Upper lobe of left lung (tissue), 6 donors: ENCODE results near the gene CFAP69. TPM values are rescaled to one million over a fixed set of nuclear protein-coding genes. Genes with fewer than 3 reads are reported as not detected.

ENCODE experiments used
- ATAC-seq, 2 donors: fragments of 200-7000 bp; cut with Tn5 transposase; one replicate each; pipeline ENCODE4 v1.9.1; 2022; ENCODE audit warnings: mild to moderate bottlenecking in 2 of 2, moderate library complexity in 2 of 2; ENCODE audit not compliant: low FRiP score in 2 of 2
- DNase-seq, 2 donors: peaks; one replicate each; pipeline ENCODE4 v3.0.0-alpha.2; 2019 to 2020
- H3K27ac ChIP-seq, 4 donors: fragments of 200-600 bp; sonication (generic); one replicate each; pipeline ENCODE4 v1.5.1; 2016 to 2019
- H3K27me3 ChIP-seq, 4 donors: fragments of 200-600 bp; sonication (generic); one replicate each; pipeline ENCODE4 v1.5.1; 2017 to 2019
- H3K36me3 ChIP-seq, 4 donors: fragments of 200-600 bp; sonication (generic); one replicate each; pipeline ENCODE4 v1.5.1; 2016 to 2019
- H3K4me1 ChIP-seq, 4 donors: fragments of 200-600 bp; sonication (generic); one replicate each; pipeline ENCODE4 v1.5.1; 2018 to 2019
- H3K4me3 ChIP-seq, 4 donors: fragments of 200-600 bp; sonication (generic); one replicate each; pipeline ENCODE4 v1.5.1; 2017 to 2019; ENCODE audit warnings: mild to moderate bottlenecking in 2 of 4, moderate library complexity in 1 of 4
- H3K9me3 ChIP-seq, 4 donors: fragments of 200-600 bp; sonication (generic); one replicate each; pipeline ENCODE4 v1.5.1; 2018 to 2019
- CTCF ChIP-seq, 6 experiments: fragments of 450-650 bp in 4 of 6; fragments of 200-600 bp in 2 of 6; sonication (generic) in 2 of 6; IDR thresholded peaks; one replicate each; pipeline ENCODE4 v1.5.1; 2016 to 2019; ENCODE audit warnings: antibody characterized with exemption in 6 of 6
- EP300 ChIP-seq, 4 donors: sonication (generic); formaldehyde crosslinking; IDR thresholded peaks; one replicate each; pipeline ENCODE4 v1.5.1; 2017; ENCODE audit warnings: antibody characterized with exemption in 4 of 4, control low read depth in 2 of 4
- POLR2A ChIP-seq, 4 donors: fragments of 450-650 bp; IDR thresholded peaks; one replicate each; pipeline ENCODE4 v1.5.1; 2016 to 2017; ENCODE audit warnings: antibody characterized with exemption in 4 of 4, mild to moderate bottlenecking in 2 of 4
- POLR2AphosphoS5 ChIP-seq, 2 donors: sonication (generic); formaldehyde crosslinking; IDR thresholded peaks; one replicate each; pipeline ENCODE4 v1.5.1; 2017; ENCODE audit warnings: antibody characterized with exemption in 2 of 2
- WGBS, 2 donors: methylation state at CpG; one replicate each; pipeline ENCODE4 v1.1.5; 2017 to 2018; 5-methylcytosine and 5-hydroxymethylcytosine counted together
- total RNA-seq, 6 donors: library from RNA; depleted of rRNA in 4 of 6; stranded (reverse); fragments of >200 nt in 4 of 6; gene quantifications; one replicate each; pipeline versions ENCODE4 v1.1.0 to v1.2.1, GENCODE V29; 2016 to 2021
- donor health status: DM: no; HTN: no; CAD: no; lungs with moderate emphysema.
- donor health status: DM: no; HTN: yes; CAD: no; lungs with severe emphysema.

Gene CFAP69
- total RNA-seq, 6 donors from 2014 or later, result 3.4 to 34.9 (median 6.9) TPM

DNA sequence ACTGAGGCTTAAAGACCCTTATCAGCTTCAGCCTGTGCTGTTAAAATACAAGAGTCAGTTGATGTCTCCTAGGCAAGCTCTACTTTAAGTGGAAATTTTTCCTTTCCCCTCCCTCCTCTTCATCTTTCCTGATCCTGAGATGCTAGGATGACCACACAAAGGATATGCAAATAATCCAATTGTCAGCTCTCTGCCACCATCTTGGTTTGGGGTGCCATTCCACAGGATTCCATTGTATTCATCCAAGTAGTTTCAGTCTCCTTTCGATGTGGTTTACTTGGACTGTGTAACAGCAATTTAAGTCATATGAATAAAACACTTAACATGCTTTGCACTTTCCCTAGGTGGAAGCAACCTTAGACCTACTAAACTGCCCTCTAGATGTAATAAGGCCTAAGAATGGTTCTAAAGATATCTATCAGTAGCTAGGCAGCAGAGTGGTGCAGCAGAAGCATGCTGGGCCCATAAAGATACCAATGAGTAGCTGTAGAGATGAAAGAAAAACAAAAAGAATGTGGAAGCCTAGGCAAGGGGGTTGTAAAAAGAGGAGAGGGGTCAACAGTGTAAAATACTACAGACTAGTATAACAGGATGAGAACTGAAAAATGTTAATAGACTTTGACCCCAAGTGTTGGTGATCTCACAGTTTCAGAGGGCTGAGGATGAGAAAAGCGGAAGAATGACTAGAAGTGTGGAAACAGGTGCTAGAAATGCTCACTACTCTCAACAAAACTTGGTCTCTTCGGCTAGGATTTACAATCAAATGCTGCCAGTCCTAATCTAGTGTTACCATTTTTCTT, 2.4 kb upstream of the CFAP69 start:
- H3K27ac ChIP-seq, result no peak overlapping the region
- H3K36me3 ChIP-seq, result no peaks in the 10 kb centered on the region
- TF ChIP-seq POLR2A (IDR thresholded peaks at IDR 0.05), result no peak
- no peak for TF ChIP-seq EP300 (IDR thresholded peaks at IDR 0.05)
- TF ChIP-seq POLR2AphosphoS5 (IDR thresholded peaks at IDR 0.05), result no peak
- TF ChIP-seq CTCF (IDR thresholded peaks at IDR 0.05), result no peak
- no peak overlapping the region for H3K4me3 ChIP-seq
- WGBS, 2 donors, result 87 to 88% methylated on average over 3 of the region's 3 CpGs
- peaks cover 0 to 4% (median 0%) of the 10 kb centered on the region in 4 donors for H3K27me3 ChIP-seq
- no peak for DNase-seq
- peaks cover 5 to 21% (median 13%) of the 10 kb centered on the region in 4 donors for H3K4me1 ChIP-seq
- no peak for ATAC-seq
- no peaks in the 10 kb centered on the region for H3K9me3 ChIP-seq

DNA sequence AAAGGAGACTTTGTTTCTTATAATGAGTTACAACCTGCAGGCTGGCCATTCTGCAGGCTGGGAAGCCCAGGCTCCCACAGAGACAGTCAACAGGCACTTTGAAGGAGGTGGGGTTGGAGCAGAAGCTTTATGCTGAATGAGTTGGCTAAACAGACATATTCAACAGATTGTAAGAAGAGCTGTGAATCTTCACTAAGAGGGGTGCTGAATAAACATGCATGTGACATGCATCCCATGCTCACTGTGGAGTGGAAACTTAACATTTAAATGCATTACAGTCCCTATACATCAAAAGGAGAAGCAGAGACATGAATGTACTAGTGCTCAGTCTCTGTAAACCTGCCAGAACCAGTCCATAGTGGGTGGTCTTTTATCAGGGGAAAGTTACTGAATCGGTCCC, 1.4 kb upstream of the CFAP69 start:
- H3K36me3 ChIP-seq, result no peaks in the 10 kb centered on the region
- no peak overlapping the region for H3K27ac ChIP-seq
- no peak for ATAC-seq
- H3K4me3 ChIP-seq, result no peak overlapping the region
- 35 to 47% methylated on average over 1 of the region's 1 CpG for WGBS, 2 donors
- peaks cover 5 to 21% (median 13%) of the 10 kb centered on the region in 4 donors for H3K4me1 ChIP-seq
- no peaks in the 10 kb centered on the region for H3K9me3 ChIP-seq
- no peak for DNase-seq
- peaks cover 0 to 4% (median 0%) of the 10 kb centered on the region in 4 donors for H3K27me3 ChIP-seq
- TF ChIP-seq EP300 (IDR thresholded peaks at IDR 0.05) (no peak), POLR2AphosphoS5 (IDR thresholded peaks at IDR 0.05) (no peak), CTCF (IDR thresholded peaks at IDR 0.05) (no peak), POLR2A (IDR thresholded peaks at IDR 0.05) (no peak)

DNA sequence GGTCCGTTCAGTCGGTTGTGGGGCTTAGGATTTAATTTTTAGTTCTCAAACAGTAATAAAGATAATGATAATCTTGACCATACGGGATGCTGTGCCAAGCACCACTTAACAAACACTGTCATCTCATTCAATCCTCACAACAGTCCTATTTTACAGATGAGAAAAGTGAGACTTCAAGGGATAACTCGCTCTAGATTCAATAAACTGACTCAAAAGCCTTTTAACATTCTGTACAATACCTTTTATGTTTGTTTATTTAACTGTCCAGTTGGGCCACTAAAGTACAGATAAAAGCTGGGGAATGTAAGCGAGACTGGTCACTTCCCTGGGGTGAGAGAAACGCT, 437 bp upstream of the CFAP69 start:
- Histone ChIP-seq H3K27me3 (peaks cover 0 to 4% (median 0%) of the 10 kb centered on the region in 4 donors), H3K4me1 (peaks cover 5 to 21% (median 13%) of the 10 kb centered on the region in 4 donors), H3K4me3 (peak overlapping the region; percentile 70 to 98 (median 86)), H3K9me3 (no peaks in the 10 kb centered on the region), H3K36me3 (no peaks in the 10 kb centered on the region), H3K27ac (peak overlapping the region in 2 of 4 donors; percentile 68 to 82)
- DNase-seq, result no peak
- TF ChIP-seq POLR2AphosphoS5 (IDR thresholded peaks at IDR 0.05) (no peak), POLR2A (IDR thresholded peaks at IDR 0.05) (no peak), CTCF (IDR thresholded peaks at IDR 0.05) (no peak), EP300 (IDR thresholded peaks at IDR 0.05) (no peak)
- 16 to 20% methylated on average over 6 of the region's 6 CpGs for WGBS, 2 donors
- ATAC-seq, result no peak

- TF ChIP-seq POLR2A (IDR thresholded peaks at IDR 0.05), result no peak
- no peak for TF ChIP-seq EP300 (IDR thresholded peaks at IDR 0.05)
- TF ChIP-seq POLR2AphosphoS5 (IDR thresholded peaks at IDR 0.05), result no peak
- no peak for TF ChIP-seq CTCF (IDR thresholded peaks at IDR 0.05)
- Histone ChIP-seq H3K27me3 (peaks cover 0 to 4% (median 0%) of the 10 kb centered on the region in 4 donors), H3K9me3 (no peaks in the 10 kb centered on the region), H3K4me3 (peak overlapping the region in 3 of 4 donors; percentile 70 to 98 (median 94)), H3K27ac (peak overlapping the region in 1 of 4 donors; percentile 68), H3K36me3 (no peaks in the 10 kb centered on the region), H3K4me1 (peaks cover 5 to 21% (median 13%) of the 10 kb centered on the region in 4 donors)
- no peak for ATAC-seq
- WGBS, 2 donors, result 20 to 43% methylated on average over 6 to 9 of the region's 9 CpGs
- peak in 1 of 2 donors; percentile 20 for DNase-seq
Observed at GRCh38 chr7:90246171-90246570, 1.2 kb downstream of the CFAP69 start.
